GM23248 (cell line): ENCODE measurements around the gene MAP2. TPM values are rescaled to one million over a fixed set of nuclear protein-coding genes. Genes with fewer than 3 reads are reported as not detected.

Source experiments
- DNase-seq: peaks from one replicate; pipeline ENCODE4 v3.0.0-alpha.2; 2015
- H2AFZ ChIP-seq: fragments of 200-600 bp; sonication (generic); 2 replicates; pipeline ENCODE4 v1.6.1; 2016; ENCODE audit warnings: antibody characterized with exemption
- H3F3A ChIP-seq: fragments of 200-600 bp; sonication (generic); 2 replicates; pipeline ENCODE4 v1.6.1; 2016; ENCODE audit warnings: mild to moderate bottlenecking, antibody characterized with exemption, mixed run types; ENCODE audit not compliant: insufficient read depth
- H3K27ac ChIP-seq: fragments of 200-600 bp; sonication (generic); 2 replicates; pipeline ENCODE4 v1.5.1; 2016; ENCODE audit warnings: mild to moderate bottlenecking
- H3K27me3 ChIP-seq: fragments of 200-600 bp; sonication (generic); replicated peaks from 2 replicates; pipeline ENCODE4 v1.6.1; 2016; ENCODE audit warnings: mild to moderate bottlenecking; ENCODE audit not compliant: insufficient read depth
- H3K36me3 ChIP-seq: fragments of 200-600 bp; sonication (generic); 2 replicates; pipeline ENCODE4 v1.6.1; 2016; ENCODE audit warnings: low read depth, mild to moderate bottlenecking
- H3K4me1 ChIP-seq: fragments of 200-600 bp; sonication (generic); 2 replicates; pipeline ENCODE4 v1.6.1; 2016; ENCODE audit warnings: mild to moderate bottlenecking; ENCODE audit not compliant: insufficient read depth
- H3K4me2 ChIP-seq: fragments of 200-600 bp; sonication (generic); one replicate; pipeline ENCODE4 v1.6.1; 2016; ENCODE audit warnings: mild to moderate bottlenecking; ENCODE audit not compliant: unreplicated experiment
- H3K4me3 ChIP-seq: fragments of 200-600 bp; sonication (generic); 2 replicates; pipeline ENCODE4 v1.5.1; 2016; ENCODE audit warnings: mild to moderate bottlenecking
- H3K79me2 ChIP-seq: fragments of 200-600 bp; sonication (generic); 2 replicates; pipeline ENCODE4 v1.6.1; 2016; ENCODE audit warnings: mild to moderate bottlenecking; ENCODE audit not compliant: insufficient read depth
- H3K9ac ChIP-seq: fragments of 200-600 bp; sonication (generic); 2 replicates; pipeline ENCODE4 v1.6.1; 2016; ENCODE audit warnings: mild to moderate bottlenecking
- H3K9me2 ChIP-seq: fragments of 200-600 bp; sonication (generic); 2 replicates; pipeline ENCODE4 v1.6.1; 2016; ENCODE audit warnings: mixed run types, mild to moderate bottlenecking, moderate library complexity; ENCODE audit not compliant: insufficient read depth
- H3K9me3 ChIP-seq: fragments of 200-600 bp; sonication (generic); one replicate; pipeline ENCODE4 v1.6.1; 2017; ENCODE audit warnings: low read depth
- H4K20me1 ChIP-seq: fragments of 200-600 bp; sonication (generic); 2 replicates; pipeline ENCODE4 v1.6.0; 2016; ENCODE audit not compliant: insufficient read depth
- EZH2 ChIP-seq: fragments of 200-600 bp; sonication (generic); IDR thresholded peaks from 2 replicates; pipeline ENCODE4 v1.6.1; 2018; ENCODE audit warnings: antibody characterized with exemption, mild to moderate bottlenecking; ENCODE audit not compliant: insufficient read depth, poor library complexity, severe bottlenecking
- EZH2phosphoT487 ChIP-seq: fragments of 200-600 bp; sonication (generic); IDR thresholded peaks from 2 replicates; pipeline ENCODE4 v1.6.1; 2018; ENCODE audit warnings: antibody characterized with exemption, moderate library complexity, mild to moderate bottlenecking, low read depth; ENCODE audit not compliant: insufficient read depth
- WGBS, 2 experiments: methylation state at CpG; one replicate each; pipeline ENCODE4 v1.1.6; 2015 to 2017; ENCODE audit warnings: low lambda C conversion rate in 2 of 2, low coverage in 1 of 2; ENCODE audit errors: missing lambda C conversion rate in 2 of 2; 5-methylcytosine and 5-hydroxymethylcytosine counted together
- in situ Hi-C: fragments of 300-500 bp; cut with MboI; formaldehyde crosslinking; loops from 2 replicates; pipeline ENCODE4 v1.15.0; 2020
- polyA plus RNA-seq: library from polyadenylated mRNA; unstranded; fragments of >200 nt; fragmentation: Nextera tagmentation; extraction: Ambion mirVana; gene quantifications from 2 replicates; pipeline ENCODE4 v1.2.1, GENCODE V29; 2016
- total RNA-seq: library from RNA; depleted of rRNA; stranded (reverse); fragments of >200 nt; shearing (Covaris generic); gene quantifications from 2 replicates; pipeline ENCODE4 v1.2.3, GENCODE V29; 2014; rRNA removed

The MAP2 gene
- total RNA-seq (1.0 and 7.6 TPM in 2 replicates), polyA plus RNA-seq (1.1 and 1.3 TPM in 2 replicates)

- Histone ChIP-seq H3K4me2 (peak within 1 kb of the TSS; percentile 83), H3K79me2 (no peaks in the 10 kb centered on the region), H3K9me2 (no peaks in the 10 kb centered on the region), H3K36me3 (no peaks in the 10 kb centered on the region), H3K4me1 (no peaks in the 10 kb centered on the region), H3K9ac (peak within 1 kb of the TSS; percentile 53), H3K9me3 (no peaks in the 10 kb centered on the region), H4K20me1 (no peaks in the 10 kb centered on the region), H2AFZ (peak within 1 kb of the TSS; percentile 90), H3K27ac (no peak within 1 kb of the TSS), H3F3A (peaks cover 6% of the 10 kb centered on the region; the same call in 1 of the 2 replicates), H3K27me3 (no peaks in the 10 kb centered on the region; the same call in 1 of the 2 replicates), H3K4me3 (peak within 1 kb of the TSS; percentile 82)
- DNase-seq, result peak; percentile 93
- 2 to 3% methylated on average over 26 to 33 of the region's 57 CpGs for WGBS, 2 experiments
- in situ Hi-C loops, result loop anchor here (10.0 kb wide), 1 partner anchor 121 kb away; no protein-coding TSS in a partner anchor
- TF ChIP-seq EZH2 (no peak), EZH2phosphoT487 (no peak)
These were observed at the start of gene MAP2 for GRCh38 chr2:209423562-209424198. Gene MAP2, plus strand, starts transcription at chr2:209424047. Its CDS starts 229,124 bp downstream, at chr2:209653171.

GRCh38 chr2:209376686-209377085 is 47.2 kb upstream of the MAP2 start:
- H2AFZ ChIP-seq, result no peak overlapping the region
- in situ Hi-C loops, result no loop called here
- H3K27ac ChIP-seq, result no peak overlapping the region
- WGBS, 2 experiments, result 25 to 33% methylated on average over 1 of the region's 1 CpG
- no peaks in the 10 kb centered on the region for H3F3A ChIP-seq
- no peaks in the 10 kb centered on the region for H3K27me3 ChIP-seq
- peaks cover 3% of the 10 kb centered on the region for H3K9me3 ChIP-seq
- no peaks in the 10 kb centered on the region for H3K36me3 ChIP-seq
- H3K4me1 ChIP-seq, result no peaks in the 10 kb centered on the region
- H3K9me2 ChIP-seq, result no peaks in the 10 kb centered on the region
- H4K20me1 ChIP-seq, result no peaks in the 10 kb centered on the region
- no peak for DNase-seq
- H3K4me3 ChIP-seq, result no peak overlapping the region
- H3K79me2 ChIP-seq, result no peaks in the 10 kb centered on the region
- H3K9ac ChIP-seq, result no peak overlapping the region
- H3K4me2 ChIP-seq, result no peak overlapping the region
- TF ChIP-seq EZH2 (no peak), EZH2phosphoT487 (no peak)

GRCh38 chr2:209380293-209380692 is 43.6 kb upstream of the MAP2 start:
- Histone ChIP-seq H3K9me3 (peaks cover 3% of the 10 kb centered on the region), H3K4me1 (peaks cover 4% of the 10 kb centered on the region; the same call in 1 of the 2 replicates), H3K27me3 (no peaks in the 10 kb centered on the region; the same call in 1 of the 2 replicates), H3K4me2 (no peak overlapping the region), H4K20me1 (no peaks in the 10 kb centered on the region), H3K36me3 (no peaks in the 10 kb centered on the region), H3K9ac (no peak overlapping the region), H2AFZ (no peak overlapping the region), H3K4me3 (no peak overlapping the region), H3F3A (peaks cover 8% of the 10 kb centered on the region), H3K9me2 (no peaks in the 10 kb centered on the region), H3K27ac (no peak overlapping the region), H3K79me2 (no peaks in the 10 kb centered on the region)
- DNase-seq, result no peak
- in situ Hi-C loops, result no loop called here
- TF ChIP-seq EZH2 (no peak), EZH2phosphoT487 (no peak)
- 30 to 31% methylated on average over 1 of the region's 1 CpG for WGBS, 2 experiments

GRCh38 chr2:209381091-209381490 is 42.8 kb upstream of the MAP2 start:
- H3K4me3 ChIP-seq, result no peak overlapping the region
- in situ Hi-C loops, result no loop called here
- no peaks in the 10 kb centered on the region for H4K20me1 ChIP-seq
- H3K27me3 ChIP-seq, result no peaks in the 10 kb centered on the region; the same call in 1 of the 2 replicates
- H3K79me2 ChIP-seq, result no peaks in the 10 kb centered on the region
- no peaks in the 10 kb centered on the region for H3K9me2 ChIP-seq
- no peak overlapping the region for H2AFZ ChIP-seq
- H3K4me2 ChIP-seq, result no peak overlapping the region
- 20 to 28% methylated on average over 3 of the region's 3 CpGs for WGBS, 2 experiments
- peaks cover 4% of the 10 kb centered on the region; the same call in 1 of the 2 replicates for H3K4me1 ChIP-seq
- no peak for DNase-seq
- H3K9ac ChIP-seq, result no peak overlapping the region
- TF ChIP-seq EZH2phosphoT487 (no peak), EZH2 (no peak)
- peaks cover 8% of the 10 kb centered on the region for H3F3A ChIP-seq
- no peaks in the 10 kb centered on the region for H3K36me3 ChIP-seq
- no peak overlapping the region for H3K27ac ChIP-seq
- H3K9me3 ChIP-seq, result no peaks in the 10 kb centered on the region
